Neural progenitor cell (in vitro differentiated cells): ENCODE measurements around the gene LRRC38. TPM values are rescaled to one million over a fixed set of nuclear protein-coding genes. Genes with fewer than 3 reads are reported as not detected.

ENCODE experiments used
- DNase-seq: peaks from one replicate; pipeline ENCODE4 v3.0.0-alpha.2; 2016; ENCODE audit warnings: low spot score
- H2AFZ ChIP-seq: fragments of 200-600 bp; sonication (generic); replicated peaks from 2 replicates; pipeline ENCODE4 v1.6.1; 2016; ENCODE audit warnings: antibody characterized with exemption
- H3F3A ChIP-seq: fragments of 200-600 bp; sonication (generic); 2 replicates; pipeline ENCODE4 v1.6.1; 2016; ENCODE audit warnings: antibody characterized with exemption, low read depth
- H3K27ac ChIP-seq: fragments of 200-600 bp; sonication (generic); 2 replicates; pipeline ENCODE4 v1.5.1; 2016; ENCODE audit warnings: mild to moderate bottlenecking
- H3K27me3 ChIP-seq: fragments of 200-600 bp; sonication (generic); 2 replicates; pipeline ENCODE4 v1.6.1; 2016; ENCODE audit warnings: mild to moderate bottlenecking, moderate library complexity
- H3K36me3 ChIP-seq: fragments of 200-600 bp; sonication (generic); 2 replicates; pipeline ENCODE4 v1.5.1; 2016
- H3K4me1 ChIP-seq: fragments of 200-600 bp; sonication (generic); 2 replicates; pipeline ENCODE4 v1.6.1; 2016; ENCODE audit warnings: mixed run types
- H3K4me2 ChIP-seq: fragments of 200-600 bp; sonication (generic); 2 replicates; pipeline ENCODE4 v1.6.1; 2016
- H3K4me3 ChIP-seq: fragments of 200-600 bp; sonication (generic); 2 replicates; pipeline ENCODE4 v1.5.1; 2016
- H3K79me2 ChIP-seq: fragments of 200-600 bp; sonication (generic); 2 replicates; pipeline ENCODE4 v1.6.1; 2016; ENCODE audit warnings: low read depth
- H3K9ac ChIP-seq: fragments of 200-600 bp; sonication (generic); 2 replicates; pipeline ENCODE4 v1.6.1; 2016
- H3K9me3 ChIP-seq: fragments of 200-600 bp; sonication (generic); 2 replicates; pipeline ENCODE4 v1.5.1; 2016; ENCODE audit warnings: low read depth
- H4K20me1 ChIP-seq: fragments of 200-600 bp; sonication (generic); 2 replicates; pipeline ENCODE4 v1.6.1; 2016; ENCODE audit warnings: low read depth
- H3K27ac Mint-ChIP-seq: 3 replicates; pipeline ENCODE4 v1.8.0; 2021; ENCODE audit warnings: mixed read lengths
- H3K27me3 Mint-ChIP-seq: 2 replicates; pipeline ENCODE4 v1.8.0; 2022; ENCODE audit warnings: low read depth, mild to moderate bottlenecking, inconsistent platforms, moderate library complexity, mixed read lengths; ENCODE audit not compliant: insufficient read depth
- H3K36me3 Mint-ChIP-seq: 3 replicates; pipeline ENCODE4 v1.8.0; 2021; ENCODE audit warnings: mixed read lengths
- H3K4me1 Mint-ChIP-seq: 3 replicates; pipeline ENCODE4 v1.8.0; 2021; ENCODE audit warnings: mixed read lengths
- H3K4me3 Mint-ChIP-seq: 3 replicates; pipeline ENCODE4 v1.8.0; 2021; ENCODE audit warnings: mild to moderate bottlenecking, moderate library complexity, mixed read lengths
- H3K9me3 Mint-ChIP-seq: 3 replicates; pipeline ENCODE4 v1.8.0; 2020; ENCODE audit warnings: mixed read lengths
- EZH2 ChIP-seq: fragments of 200-600 bp; sonication (generic); IDR thresholded peaks from 2 replicates; pipeline ENCODE4 v1.6.1; 2017; ENCODE audit warnings: antibody characterized with exemption, mild to moderate bottlenecking, moderate library complexity
- EZH2phosphoT487 ChIP-seq: fragments of 200-600 bp; sonication (generic); IDR thresholded peaks from 2 replicates; pipeline ENCODE4 v1.6.1; 2017; ENCODE audit warnings: antibody characterized with exemption
- total RNA-seq: library from RNA; depleted of rRNA; stranded (reverse); fragments of >200 nt; gene quantifications from 2 replicates; pipeline ENCODE4 v1.2.3, GENCODE V29; 2015; ENCODE audit warnings: low replicate concordance
- TF ChIP-seq, protein P1 (sequence below): fragments of 200-600 bp; sonication (generic); IDR thresholded peaks from 2 replicates; pipeline ENCODE4 v1.5.1; 2017; ENCODE audit warnings: antibody characterized with exemption, mild to moderate bottlenecking

LRRC38 gene
- total RNA-seq, 1 donor from 2014 or later, result not detected

- Histone ChIP-seq H3F3A (no peaks in the 10 kb centered on the region), H3K79me2 (no peaks in the 10 kb centered on the region), H2AFZ (no peak overlapping the region), H3K4me1 (no peaks in the 10 kb centered on the region), H4K20me1 (no peaks in the 10 kb centered on the region), H3K36me3 (no peaks in the 10 kb centered on the region), H3K27ac (no peak overlapping the region), H3K9me3 (no peaks in the 10 kb centered on the region), H3K9ac (no peak overlapping the region), H3K27me3 (no peaks in the 10 kb centered on the region), H3K4me2 (no peak overlapping the region), H3K4me3 (no peak overlapping the region)
- DNase-seq, result no peak
- Mint-ChIP-seq H3K36me3 (no peaks in the 10 kb centered on the region), H3K27ac (no peak overlapping the region), H3K4me3 (no peak overlapping the region), H3K4me1 (no peaks in the 10 kb centered on the region), H3K27me3 (peaks cover 12% of the 10 kb centered on the region), H3K9me3 (peaks cover 8% of the 10 kb centered on the region)
- TF ChIP-seq, protein P1, sequence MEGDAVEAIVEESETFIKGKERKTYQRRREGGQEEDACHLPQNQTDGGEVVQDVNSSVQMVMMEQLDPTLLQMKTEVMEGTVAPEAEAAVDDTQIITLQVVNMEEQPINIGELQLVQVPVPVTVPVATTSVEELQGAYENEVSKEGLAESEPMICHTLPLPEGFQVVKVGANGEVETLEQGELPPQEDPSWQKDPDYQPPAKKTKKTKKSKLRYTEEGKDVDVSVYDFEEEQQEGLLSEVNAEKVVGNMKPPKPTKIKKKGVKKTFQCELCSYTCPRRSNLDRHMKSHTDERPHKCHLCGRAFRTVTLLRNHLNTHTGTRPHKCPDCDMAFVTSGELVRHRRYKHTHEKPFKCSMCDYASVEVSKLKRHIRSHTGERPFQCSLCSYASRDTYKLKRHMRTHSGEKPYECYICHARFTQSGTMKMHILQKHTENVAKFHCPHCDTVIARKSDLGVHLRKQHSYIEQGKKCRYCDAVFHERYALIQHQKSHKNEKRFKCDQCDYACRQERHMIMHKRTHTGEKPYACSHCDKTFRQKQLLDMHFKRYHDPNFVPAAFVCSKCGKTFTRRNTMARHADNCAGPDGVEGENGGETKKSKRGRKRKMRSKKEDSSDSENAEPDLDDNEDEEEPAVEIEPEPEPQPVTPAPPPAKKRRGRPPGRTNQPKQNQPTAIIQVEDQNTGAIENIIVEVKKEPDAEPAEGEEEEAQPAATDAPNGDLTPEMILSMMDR, result no peak
- TF ChIP-seq EZH2 (no peak), EZH2phosphoT487 (no peak)
Measured at GRCh38 chr1:13479171-13479856, 34.5 kb downstream of the LRRC38 start.

DNA sequence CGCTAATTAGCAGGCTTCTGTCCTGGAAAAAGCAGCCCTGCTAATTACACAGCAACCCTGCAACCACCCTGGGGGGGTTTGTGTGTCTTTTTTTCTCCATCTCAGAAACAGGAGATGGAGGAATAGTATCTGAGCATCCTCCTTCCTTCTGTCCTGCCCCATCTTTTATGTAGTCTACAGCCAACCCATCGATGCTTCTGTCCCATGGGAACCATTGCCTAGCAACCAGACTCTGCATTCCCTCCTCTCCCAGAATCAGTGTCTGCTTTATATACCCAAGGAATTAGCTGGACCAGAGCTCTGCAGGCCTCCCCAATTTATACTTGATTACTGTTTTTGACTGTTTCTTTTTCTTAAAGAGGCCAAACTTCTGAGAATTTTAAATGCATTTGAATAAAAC is 35.1 kb downstream of the LRRC38 start:
- H3K36me3 Mint-ChIP-seq, result no peaks in the 10 kb centered on the region

GRCh38 chr1:13469343-13469742 is 44.5 kb downstream of the LRRC38 start:
- no peaks in the 10 kb centered on the region for H3K4me1 Mint-ChIP-seq
- Histone ChIP-seq H3K4me1 (no peaks in the 10 kb centered on the region), H3K4me3 (no peak overlapping the region), H3K27me3 (peaks cover 4% of the 10 kb centered on the region), H2AFZ (no peak overlapping the region), H3F3A (no peaks in the 10 kb centered on the region), H4K20me1 (no peaks in the 10 kb centered on the region), H3K79me2 (no peaks in the 10 kb centered on the region), H3K36me3 (no peaks in the 10 kb centered on the region), H3K4me2 (no peak overlapping the region), H3K27ac (no peak overlapping the region), H3K9ac (no peak overlapping the region), H3K9me3 (no peaks in the 10 kb centered on the region)
- H3K9me3 Mint-ChIP-seq, result no peaks in the 10 kb centered on the region
- TF ChIP-seq, protein P1, result peak; percentile 47
- TF ChIP-seq EZH2, result no peak
- no peak overlapping the region for H3K27ac Mint-ChIP-seq
- H3K27me3 Mint-ChIP-seq, result peaks cover 6% of the 10 kb centered on the region
- H3K36me3 Mint-ChIP-seq, result no peaks in the 10 kb centered on the region
- H3K4me3 Mint-ChIP-seq, result no peak overlapping the region
- peak; percentile 43 for DNase-seq

More for the DNA sequence above, 35.1 kb downstream of the LRRC38 start:
- no peaks in the 10 kb centered on the region for H4K20me1 ChIP-seq
- no peak overlapping the region for H3K4me3 ChIP-seq
- DNase-seq, result peak; percentile 26
- TF ChIP-seq EZH2phosphoT487, result no peak
- no peak for TF ChIP-seq EZH2
- TF ChIP-seq, protein P1, result no peak
- H3K27me3 ChIP-seq, result no peaks in the 10 kb centered on the region
- no peak overlapping the region for H3K27ac ChIP-seq
- no peak overlapping the region for H3K4me3 Mint-ChIP-seq
- H3K9me3 Mint-ChIP-seq, result peaks cover 8% of the 10 kb centered on the region
- no peaks in the 10 kb centered on the region for H3K4me1 ChIP-seq
- no peaks in the 10 kb centered on the region for H3K9me3 ChIP-seq
- H3F3A ChIP-seq, result no peaks in the 10 kb centered on the region
- peaks cover 15% of the 10 kb centered on the region for H3K27me3 Mint-ChIP-seq
- H3K79me2 ChIP-seq, result no peaks in the 10 kb centered on the region
- H3K36me3 ChIP-seq, result no peaks in the 10 kb centered on the region
- H3K9ac ChIP-seq, result no peak overlapping the region
- H3K4me2 ChIP-seq, result no peak overlapping the region
- H2AFZ ChIP-seq, result no peak overlapping the region
- no peak overlapping the region for H3K27ac Mint-ChIP-seq
- H3K4me1 Mint-ChIP-seq, result no peaks in the 10 kb centered on the region
